AML-193 (cell line): ENCODE measurements around the gene SLCO6A1.
"Not testable (repeated sequence)": the region's sequence is repeated elsewhere in the genome, so short reads cannot be mapped to it uniquely, and the experiment has no call there.

Source experiments
- DNase-seq, 2 experiments: peaks; one replicate each; lab custom pipeline; 2025; lab: John Stamatoyannopoulos, UW

SLCO6A1 gene

GRCh38 chr5:102498271-102499034 lies at the start of gene SLCO6A1:
Gene SLCO6A1, minus strand, starts transcription at chr5:102499001. Its CDS starts 157 bp downstream, at chr5:102498844.
- no peak for DNase-seq

GRCh38 chr5:102547141-102548035 lies 48.6 kb upstream of the SLCO6A1 start:
- DNase-seq = no peak

- DNase-seq = no peak
These were observed 46.4 kb upstream of the SLCO6A1 start for GRCh38 chr5:102545175-102545574.

- DNase-seq = peak in 1 of 2 experiments; percentile 21
These were observed 43.3 kb upstream of the SLCO6A1 start for GRCh38 chr5:102542057-102542456.

- no peak for DNase-seq
These were observed 41.4 kb upstream of the SLCO6A1 start for GRCh38 chr5:102539996-102540728.

GRCh38 chr5:102539562-102539961 lies 40.8 kb upstream of the SLCO6A1 start:
- DNase-seq = no peak

- DNase-seq = no peak
These were observed 38.2 kb upstream of the SLCO6A1 start for GRCh38 chr5:102537011-102537410.

GRCh38 chr5:102536323-102536928 lies 37.6 kb upstream of the SLCO6A1 start:
- DNase-seq = peak; percentile 43 to 58

GRCh38 chr5:102532123-102532522 lies 33.3 kb upstream of the SLCO6A1 start:
- no peak for DNase-seq

- peak; percentile 82 to 89 for DNase-seq
These were observed 32.7 kb upstream of the SLCO6A1 start for GRCh38 chr5:102531506-102531905.

GRCh38 chr5:102529447-102529846 lies 30.6 kb upstream of the SLCO6A1 start:
- no peak for DNase-seq

- no peak for DNase-seq
These were observed 30.2 kb upstream of the SLCO6A1 start for GRCh38 chr5:102529031-102529430.

- DNase-seq = no peak
These were observed 29.8 kb upstream of the SLCO6A1 start for GRCh38 chr5:102528600-102528999.

GRCh38 chr5:102527547-102527946 lies 28.7 kb upstream of the SLCO6A1 start:
- DNase-seq = no peak

GRCh38 chr5:102523541-102524175 lies 24.9 kb upstream of the SLCO6A1 start:
- no peak for DNase-seq

GRCh38 chr5:102511666-102512065 lies 12.9 kb upstream of the SLCO6A1 start:
- no peak for DNase-seq

GRCh38 chr5:102491261-102491914 lies 7.4 kb downstream of the SLCO6A1 start:
- DNase-seq = not testable (repeated sequence)

GRCh38 chr5:102483736-102484135 lies 15.1 kb downstream of the SLCO6A1 start:
- no peak for DNase-seq

GRCh38 chr5:102481054-102481715 lies 17.6 kb downstream of the SLCO6A1 start:
- no peak for DNase-seq

- DNase-seq = peak in 1 of 2 experiments; percentile 2
These were observed 45.1 kb downstream of the SLCO6A1 start for GRCh38 chr5:102453716-102454115.
